ENCODE data around the gene OOSP4A. TPM values are rescaled to one million over a fixed set of nuclear protein-coding genes. Genes with fewer than 3 reads are reported as not detected.

OOSP4A gene
- total RNA-seq, 2 donors from 2014 or later: not detected

Other genes with a start within 250 kb of the OOSP4A start
- gene STX3, start 208.7 kb upstream of the OOSP4A start, total RNA-seq: 10 to 100 TPM in 1 of 2 donors, 1 to 10 TPM in 1; 6.1 to 10.0 TPM
- 10 to 100 TPM; 67.9 to 94.2 TPM for gene MRPL16, start 153.3 kb upstream of the OOSP4A start, total RNA-seq
- not detected for gene CBLIF, start 118.5 kb upstream of the OOSP4A start, total RNA-seq
- not detected for gene TCN1, start 97.5 kb upstream of the OOSP4A start, total RNA-seq
- not detected for gene OOSP3, start 85.3 kb upstream of the OOSP4A start, total RNA-seq
- not detected for gene OOSP1, start 25.6 kb upstream of the OOSP4A start, total RNA-seq
- not detected for gene OOSP4B, start 53.1 kb downstream of the OOSP4A start, total RNA-seq
- not detected for gene OOSP2, start 76.4 kb downstream of the OOSP4A start, total RNA-seq
- gene MS4A3, start 92.6 kb downstream of the OOSP4A start, total RNA-seq: not detected
- gene MS4A2, start 124.6 kb downstream of the OOSP4A start, total RNA-seq: not detected
- not detected for gene MS4A6A, start 219.1 kb downstream of the OOSP4A start, total RNA-seq

Measured in activated naive CD4-positive, alpha-beta T cell treated with anti-CD3 and anti-CD28 coated beads, Interleukin-2, amount 50 U/mL, for 72 hours (primary cell).